ENCODE results near the gene CABP4.

The CABP4 gene

GRCh38 chr11:67436459-67437081, 18.6 kb upstream of the CABP4 start:
- FAIRE-seq: no peak

GRCh38 chr11:67437082-67437808, 17.9 kb upstream of the CABP4 start, which contains the start of gene PTPRCAP:
Gene PTPRCAP (minus strand): TSS chr11:67437682. CDS start chr11:67437619, 63 bp downstream.
- FAIRE-seq: no peak

GRCh38 chr11:67437809-67438157, 17.4 kb upstream of the CABP4 start:
- no peak for FAIRE-seq

- no peak for FAIRE-seq
Measured at GRCh38 chr11:67438158-67438902, 16.8 kb upstream of the CABP4 start.

- FAIRE-seq: no peak
Measured at GRCh38 chr11:67439321-67440228, 15.6 kb upstream of the CABP4 start.

DNA sequence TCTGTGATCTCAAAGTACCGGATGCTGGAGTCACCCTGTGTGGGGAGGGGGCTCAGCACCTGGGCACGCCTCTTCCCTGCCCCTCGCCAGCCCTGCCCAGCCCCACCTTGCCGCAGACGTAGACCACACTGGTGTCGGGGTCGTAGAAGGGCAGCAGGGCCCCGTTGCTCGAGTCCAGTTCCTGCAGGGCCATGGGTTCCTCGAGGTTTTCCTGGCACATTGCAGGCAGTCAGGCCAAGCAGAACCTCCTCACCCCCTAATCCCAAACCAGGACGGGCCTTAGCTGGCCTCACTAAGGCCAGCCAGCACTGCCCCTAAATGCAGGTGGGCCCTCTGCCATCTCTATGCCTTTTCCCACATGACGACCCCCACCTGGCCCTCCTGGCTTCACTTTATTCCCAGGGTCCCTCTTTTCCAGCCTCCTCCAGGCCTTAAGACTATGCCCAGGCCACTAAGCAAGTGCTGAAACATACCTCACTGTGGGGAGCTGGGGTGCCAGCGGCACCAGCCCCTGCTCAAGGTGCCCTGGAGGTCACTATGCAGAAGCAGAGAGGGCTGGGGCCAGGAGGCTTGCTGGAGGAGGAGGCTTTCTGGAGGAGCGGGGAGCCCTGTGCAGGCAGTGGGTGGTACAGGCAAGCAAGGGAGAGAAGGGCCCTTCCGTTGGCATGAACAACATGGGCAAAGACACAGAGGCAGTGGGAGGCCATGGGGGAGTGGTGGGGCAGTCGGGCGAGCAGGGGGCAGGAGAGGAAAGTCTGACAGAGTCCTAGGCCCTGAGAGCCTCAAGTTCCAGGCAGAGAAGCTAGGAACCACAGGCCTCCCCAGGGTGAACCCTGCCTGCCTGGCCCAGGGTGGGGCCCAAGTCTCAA, 14.7 kb upstream of the CABP4 start:
- no peak for FAIRE-seq

GRCh38 chr11:67441098-67441563, 14.0 kb upstream of the CABP4 start:
- FAIRE-seq: no peak

DNA sequence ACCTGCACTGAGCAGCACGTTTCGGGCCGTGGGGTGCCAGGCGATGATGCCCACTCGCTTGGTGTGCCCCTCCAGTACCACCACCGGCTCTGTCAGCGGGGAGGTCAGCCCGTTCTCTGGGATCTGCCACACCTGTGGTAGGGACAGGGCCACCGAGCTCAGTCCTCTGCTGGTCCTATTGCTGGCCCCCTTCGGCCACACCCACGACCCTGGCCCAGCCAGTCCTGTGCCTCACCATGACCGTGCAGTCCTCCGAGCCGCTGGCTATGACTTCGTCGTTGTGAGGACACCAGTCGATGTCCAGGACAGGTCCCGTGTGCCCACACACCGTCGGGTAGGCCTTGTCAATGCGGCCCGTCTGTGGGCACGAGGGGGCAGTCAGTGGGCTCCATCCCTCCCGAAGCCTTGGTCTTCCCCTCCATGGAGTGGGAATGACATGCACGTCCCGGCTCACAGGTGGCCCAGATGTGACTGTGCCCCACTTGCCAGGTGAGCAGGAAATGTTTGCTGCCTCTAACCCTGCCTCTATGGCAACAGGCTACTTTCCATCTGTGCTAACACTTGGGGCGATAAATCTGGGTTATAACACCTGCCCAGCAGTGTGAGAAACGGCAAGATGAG, 13.3 kb upstream of the CABP4 start:
- FAIRE-seq: no peak

GRCh38 chr11:67442504-67443404, 12.4 kb upstream of the CABP4 start:
- FAIRE-seq: no peak

DNA sequence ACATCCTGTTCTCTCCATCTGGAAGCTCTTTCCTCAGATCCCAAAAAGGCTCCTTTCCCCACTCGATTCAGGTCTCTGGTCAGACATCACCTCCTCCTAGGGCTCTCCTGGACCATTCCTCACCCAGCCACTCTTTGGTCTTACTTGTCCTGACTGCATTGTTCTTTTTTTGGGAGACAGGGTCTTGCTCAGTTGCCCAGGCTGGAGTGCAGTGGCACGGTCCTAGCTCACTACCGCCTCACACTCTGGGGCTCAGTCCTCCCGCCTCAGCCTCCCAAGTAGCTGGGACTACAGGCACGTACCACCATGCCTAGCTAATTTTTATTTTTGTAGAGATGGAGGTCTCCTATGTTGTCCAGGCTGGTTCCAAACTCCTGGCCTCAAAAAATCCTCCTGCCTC, 9.6 kb upstream of the CABP4 start:
- no peak for FAIRE-seq

GRCh38 chr11:67448220-67448609, 6.9 kb upstream of the CABP4 start:
- no peak for FAIRE-seq

DNA sequence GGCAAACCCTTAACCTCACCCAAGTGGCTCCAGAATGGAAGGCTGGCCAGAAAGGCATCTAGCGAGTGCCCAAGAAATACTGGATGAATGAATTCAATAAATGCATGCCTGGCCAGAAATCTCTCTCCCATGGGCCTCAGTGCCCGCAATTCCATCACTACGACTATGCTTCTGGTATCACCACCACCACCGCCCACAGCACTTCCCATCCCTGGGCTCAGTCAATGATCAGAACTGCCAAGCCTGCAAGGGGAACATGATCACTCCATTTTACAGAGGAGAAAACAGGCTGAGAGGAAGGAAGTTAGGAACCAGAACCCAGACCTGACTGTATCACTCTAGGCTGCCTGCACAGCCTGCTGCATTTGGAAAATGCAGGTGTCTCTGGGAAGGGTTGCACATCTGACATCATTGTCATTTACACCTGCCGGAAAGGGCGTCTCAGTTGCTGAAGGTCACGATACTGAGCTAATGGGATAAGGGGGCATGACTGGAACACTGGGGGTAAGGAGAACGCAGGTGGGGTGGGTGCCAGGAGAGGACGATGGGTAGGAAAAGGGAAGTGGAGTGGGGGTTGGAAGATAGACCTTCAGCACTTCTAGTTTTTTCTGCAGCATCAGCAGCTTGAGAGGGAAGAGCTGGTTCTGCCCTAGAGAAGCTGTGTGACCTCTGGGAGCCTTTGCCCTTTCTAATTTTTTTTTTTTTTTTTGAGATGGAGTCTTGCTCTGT, 5.9 kb upstream of the CABP4 start:
- FAIRE-seq: no peak

- FAIRE-seq: no peak
Measured at GRCh38 chr11:67450796-67451657, 4.1 kb upstream of the CABP4 start.

DNA sequence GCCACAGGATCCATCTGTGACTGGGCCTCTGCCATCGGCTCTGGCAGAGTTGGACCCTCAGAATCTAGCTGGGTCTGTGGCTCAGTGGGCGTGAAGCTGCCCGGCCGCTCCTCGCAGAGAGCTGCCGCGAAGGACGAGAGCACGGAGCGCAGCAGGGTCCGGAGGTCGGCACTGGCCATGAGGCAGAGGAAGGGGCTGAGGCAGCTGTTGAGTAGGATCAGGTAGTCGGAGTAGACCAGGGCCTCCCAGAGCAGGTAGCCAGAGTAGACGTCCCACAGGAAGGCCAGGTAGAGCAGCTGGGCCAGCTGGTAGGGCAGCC, 3.5 kb upstream of the CABP4 start:
- FAIRE-seq: no peak

GRCh38 chr11:67452141-67452952, 2.8 kb upstream of the CABP4 start, which contains the start of gene GPR152:
Gene GPR152 (minus strand): TSS chr11:67452729. CDS start chr11:67452724, 5 bp downstream.
- FAIRE-seq: no peak

GRCh38 chr11:67453816-67454732, 1.1 kb upstream of the CABP4 start:
- no peak for FAIRE-seq

All from G401.6 (cell line).